Liver (tissue), 9 donors: ENCODE measurements around the gene LNX2. TPM values are rescaled to one million over a fixed set of nuclear protein-coding genes. Genes with fewer than 3 reads are reported as not detected.

Experiments used
- DNase-seq: peaks from one replicate; pipeline ENCODE4 v3.0.0-alpha.2; 2017; ENCODE audit warnings: low spot score
- H3K27ac ChIP-seq, 2 donors: one replicate each; pipeline ENCODE4 v1.7.0; 2013; ENCODE audit warnings: inconsistent platforms in 2 of 2, low read length in 2 of 2, control low read depth in 1 of 2, low read depth in 1 of 2, mild to moderate bottlenecking in 1 of 2
- H3K27me3 ChIP-seq, 4 donors: one replicate each; pipeline versions ENCODE4 v1.6.1 to v1.7.0; 2013; ENCODE audit warnings: low read length in 3 of 4, inconsistent platforms in 1 of 4, mild to moderate bottlenecking in 1 of 4, moderate library complexity in 1 of 4; ENCODE audit not compliant: control insufficient read depth in 4 of 4, insufficient read depth in 4 of 4
- H3K36me3 ChIP-seq, 4 donors: one replicate each; pipeline versions ENCODE4 v1.6.1 to v1.7.0; 2013; ENCODE audit warnings: low read length in 3 of 4, mild to moderate bottlenecking in 3 of 4, low read depth in 1 of 4, moderate library complexity in 1 of 4; ENCODE audit not compliant: control insufficient read depth in 4 of 4, insufficient read depth in 3 of 4
- H3K4me1 ChIP-seq, 4 donors: one replicate each; pipeline versions ENCODE4 v1.6.1 to v1.7.0; 2013; ENCODE audit warnings: low read length in 3 of 4, mild to moderate bottlenecking in 3 of 4, moderate library complexity in 1 of 4; ENCODE audit not compliant: control insufficient read depth in 4 of 4, insufficient read depth in 4 of 4
- H3K4me3 ChIP-seq, 3 donors: one replicate each; pipeline versions ENCODE4 v1.6.1 to v1.7.0; 2013; ENCODE audit warnings: low read length in 3 of 3, control low read depth in 1 of 3, low read depth in 1 of 3, mild to moderate bottlenecking in 1 of 3
- H3K9ac ChIP-seq, 2 donors: one replicate each; pipeline ENCODE4 v1.7.0; 2013; ENCODE audit warnings: low read length in 2 of 2, mild to moderate bottlenecking in 2 of 2, moderate library complexity in 2 of 2, control low read depth in 1 of 2, low read depth in 1 of 2
- H3K9me3 ChIP-seq, 4 donors: one replicate each; pipeline versions ENCODE4 v1.6.1 to v1.7.0; 2013; ENCODE audit warnings: low read length in 3 of 4; ENCODE audit not compliant: control insufficient read depth in 4 of 4
- EGR1 ChIP-seq, 2 donors: IDR thresholded peaks; 2 replicates each; pipeline ENCODE4 v1.6.1; 2016 to 2018; ENCODE audit warnings: antibody characterized with exemption in 2 of 2, low read depth in 2 of 2
- FOXA1 ChIP-seq: IDR thresholded peaks from 2 replicates; pipeline ENCODE4 v1.6.1; 2016; ENCODE audit warnings: antibody characterized with exemption
- FOXA2 ChIP-seq: IDR thresholded peaks from 2 replicates; pipeline ENCODE4 v1.6.1; 2016; ENCODE audit warnings: antibody characterized with exemption
- GABPA ChIP-seq, 2 donors: IDR thresholded peaks in 1 of 2; conservative IDR thresholded peaks in 1 of 2; 2 replicates each; pipeline ENCODE4 v1.6.1; 2016; ENCODE audit warnings: antibody characterized with exemption in 2 of 2, mild to moderate bottlenecking in 1 of 2, moderate library complexity in 1 of 2
- HNF4G ChIP-seq: IDR thresholded peaks from 2 replicates; pipeline ENCODE4 v1.6.1; 2016; ENCODE audit warnings: antibody characterized with exemption
- JUND ChIP-seq, 2 donors: IDR thresholded peaks; 2 replicates each; pipeline ENCODE4 v1.6.1; 2016; ENCODE audit warnings: antibody characterized with exemption in 2 of 2
- MAX ChIP-seq: IDR thresholded peaks from 2 replicates; pipeline ENCODE4 v1.6.1; 2016; ENCODE audit warnings: antibody characterized with exemption
- NR2F2 ChIP-seq: IDR thresholded peaks from 2 replicates; pipeline ENCODE4 v1.6.1; 2016; ENCODE audit warnings: antibody characterized with exemption
- RXRA ChIP-seq, 2 donors: IDR thresholded peaks; 2 replicates each; pipeline ENCODE4 v1.6.1; 2017 to 2018; ENCODE audit warnings: antibody characterized with exemption in 2 of 2, mild to moderate bottlenecking in 1 of 2
- SP1 ChIP-seq: IDR thresholded peaks from 2 replicates; pipeline ENCODE4 v1.6.1; 2018; ENCODE audit warnings: antibody characterized with exemption, mild to moderate bottlenecking
- TAF1 ChIP-seq: conservative IDR thresholded peaks from 2 replicates; pipeline ENCODE4 v1.6.1; 2016; ENCODE audit warnings: antibody characterized with exemption, mild to moderate bottlenecking
- YY1 ChIP-seq: IDR thresholded peaks from 2 replicates; pipeline ENCODE4 v1.6.1; 2016; ENCODE audit warnings: antibody characterized with exemption, mild to moderate bottlenecking
- ZBTB33 ChIP-seq: IDR thresholded peaks from 2 replicates; pipeline ENCODE4 v1.6.1; 2016; ENCODE audit warnings: antibody characterized with exemption
- WGBS: extraction: QIAGEN DNeasy Blood & Tissue Kit; methylation state at CpG from one replicate; pipeline ENCODE4 v1.1.7; 2013; 5-methylcytosine and 5-hydroxymethylcytosine counted together
- polyA plus RNA-seq, 2 donors: library from polyadenylated mRNA; stranded (reverse) in 1 of 2; unstranded in 1 of 2; fragments of 200-250 nt in 1 of 2; fragments of >200 nt in 1 of 2; fragmentation: Nextera tagmentation in 1 of 2; extraction: Ambion mirVana in 1 of 2; gene quantifications; one replicate each; pipeline versions ENCODE4 v1.2.1 to v1.2.3, GENCODE V29; 2013 to 2015
- total RNA-seq, 2 donors: library from RNA; depleted of rRNA; stranded (reverse); fragments of >200 nt; gene quantifications; one replicate each; pipeline ENCODE4 v1.2.3, GENCODE V29; 2014
- TF ChIP-seq, protein P1 (sequence below): IDR thresholded peaks from 2 replicates; pipeline ENCODE4 v1.6.1; 2016; ENCODE audit warnings: antibody characterized with exemption
- TF ChIP-seq, protein P2 (sequence below): fragments of 150-350 bp; IDR thresholded peaks from 2 replicates; pipeline ENCODE4 v1.5.1; 2017; ENCODE audit warnings: improper control_type of control experiment, low read depth, low read length; ENCODE audit not compliant: missing input control
- TF ChIP-seq, protein P3 (sequence below): IDR thresholded peaks from 2 replicates; pipeline ENCODE4 v1.6.1; 2016; ENCODE audit warnings: antibody characterized with exemption, mild to moderate bottlenecking
- donor health status: healthy.
- donor health status: healthy.
- donor health status: healthy.
- donor health status: healthy.
- donor health status: healthy.

The LNX2 gene
- total and polyA plus RNA-seq, 4 donors, result 6.2 to 25.9 (median 13.3) TPM

DNA sequence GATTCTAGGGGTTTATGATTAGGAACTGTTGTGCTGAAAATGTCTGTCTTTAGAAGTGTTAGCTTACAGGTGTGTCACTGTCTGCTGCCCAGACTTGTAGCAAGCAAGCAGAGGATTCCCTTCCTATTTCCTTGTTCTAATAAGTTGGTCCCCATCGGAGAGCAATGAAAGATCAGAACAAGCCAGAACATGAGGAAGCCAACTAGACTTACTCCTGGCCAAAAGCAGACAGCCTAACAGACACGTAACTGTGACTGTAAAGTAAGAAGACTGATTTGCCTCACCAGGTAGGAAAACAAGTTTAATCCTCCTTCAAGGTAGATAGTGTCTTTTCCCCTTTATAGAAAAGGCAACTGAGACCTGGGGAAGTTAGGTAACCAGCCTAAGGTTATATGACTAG lies 13.9 kb upstream of the LNX2 start:
- H3K4me3 ChIP-seq, result no peak overlapping the region
- TF ChIP-seq MAX, result no peak
- no peaks in the 10 kb centered on the region for H3K36me3 ChIP-seq
- H3K27me3 ChIP-seq, result no peaks in the 10 kb centered on the region
- no peak overlapping the region for H3K27ac ChIP-seq
- 92% methylated on average over 2 of the region's 2 CpGs for WGBS
- H3K4me1 ChIP-seq, result peaks cover 0 to 8% (median under 1%) of the 10 kb centered on the region in 4 donors
- no peak overlapping the region for H3K9ac ChIP-seq
- no peaks in the 10 kb centered on the region for H3K9me3 ChIP-seq
- no peak for DNase-seq

GRCh38 chr13:27632648-27633047 lies 12.3 kb upstream of the LNX2 start:
- H3K36me3 ChIP-seq, result no peaks in the 10 kb centered on the region
- TF ChIP-seq YY1 (no peak), SP1 (no peak), EGR1 (IDR thresholded peaks at IDR 0.05; ENCODE audit: low read depth in 2 of 2) (no peak), NR2F2 (no peak), RXRA (IDR thresholded peaks at IDR 0.05) (no peak), MAX (no peak), GABPA (IDR thresholded peaks at IDR 0.05 in 1 of 2, conservative IDR thresholded peaks at IDR 0.05 in 1 of 2) (no peak), ZBTB33 (no peak), FOXA2 (no peak), HNF4G (no peak), JUND (IDR thresholded peaks at IDR 0.05) (no peak), FOXA1 (no peak)
- TF ChIP-seq, protein P1, sequence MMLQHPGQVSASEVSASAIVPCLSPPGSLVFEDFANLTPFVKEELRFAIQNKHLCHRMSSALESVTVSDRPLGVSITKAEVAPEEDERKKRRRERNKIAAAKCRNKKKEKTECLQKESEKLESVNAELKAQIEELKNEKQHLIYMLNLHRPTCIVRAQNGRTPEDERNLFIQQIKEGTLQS, result no peak
- TF ChIP-seq, protein P2, sequence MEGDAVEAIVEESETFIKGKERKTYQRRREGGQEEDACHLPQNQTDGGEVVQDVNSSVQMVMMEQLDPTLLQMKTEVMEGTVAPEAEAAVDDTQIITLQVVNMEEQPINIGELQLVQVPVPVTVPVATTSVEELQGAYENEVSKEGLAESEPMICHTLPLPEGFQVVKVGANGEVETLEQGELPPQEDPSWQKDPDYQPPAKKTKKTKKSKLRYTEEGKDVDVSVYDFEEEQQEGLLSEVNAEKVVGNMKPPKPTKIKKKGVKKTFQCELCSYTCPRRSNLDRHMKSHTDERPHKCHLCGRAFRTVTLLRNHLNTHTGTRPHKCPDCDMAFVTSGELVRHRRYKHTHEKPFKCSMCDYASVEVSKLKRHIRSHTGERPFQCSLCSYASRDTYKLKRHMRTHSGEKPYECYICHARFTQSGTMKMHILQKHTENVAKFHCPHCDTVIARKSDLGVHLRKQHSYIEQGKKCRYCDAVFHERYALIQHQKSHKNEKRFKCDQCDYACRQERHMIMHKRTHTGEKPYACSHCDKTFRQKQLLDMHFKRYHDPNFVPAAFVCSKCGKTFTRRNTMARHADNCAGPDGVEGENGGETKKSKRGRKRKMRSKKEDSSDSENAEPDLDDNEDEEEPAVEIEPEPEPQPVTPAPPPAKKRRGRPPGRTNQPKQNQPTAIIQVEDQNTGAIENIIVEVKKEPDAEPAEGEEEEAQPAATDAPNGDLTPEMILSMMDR, result no peak
- H3K4me1 ChIP-seq, result peaks cover 0 to 6% (median under 1%) of the 10 kb centered on the region in 4 donors
- H3K4me3 ChIP-seq, result no peak overlapping the region
- H3K27me3 ChIP-seq, result no peaks in the 10 kb centered on the region
- H3K9ac ChIP-seq, result no peak overlapping the region
- H3K9me3 ChIP-seq, result no peaks in the 10 kb centered on the region
- DNase-seq, result no peak
- 93% methylated on average over 1 of the region's 1 CpG for WGBS
- no peak overlapping the region for H3K27ac ChIP-seq

GRCh38 chr13:27632214-27632613 lies 11.9 kb upstream of the LNX2 start:
- H3K27me3 ChIP-seq, result no peaks in the 10 kb centered on the region
- no peak for TF ChIP-seq HNF4G
- TF ChIP-seq FOXA1, result no peak
- TF ChIP-seq, protein P3, sequence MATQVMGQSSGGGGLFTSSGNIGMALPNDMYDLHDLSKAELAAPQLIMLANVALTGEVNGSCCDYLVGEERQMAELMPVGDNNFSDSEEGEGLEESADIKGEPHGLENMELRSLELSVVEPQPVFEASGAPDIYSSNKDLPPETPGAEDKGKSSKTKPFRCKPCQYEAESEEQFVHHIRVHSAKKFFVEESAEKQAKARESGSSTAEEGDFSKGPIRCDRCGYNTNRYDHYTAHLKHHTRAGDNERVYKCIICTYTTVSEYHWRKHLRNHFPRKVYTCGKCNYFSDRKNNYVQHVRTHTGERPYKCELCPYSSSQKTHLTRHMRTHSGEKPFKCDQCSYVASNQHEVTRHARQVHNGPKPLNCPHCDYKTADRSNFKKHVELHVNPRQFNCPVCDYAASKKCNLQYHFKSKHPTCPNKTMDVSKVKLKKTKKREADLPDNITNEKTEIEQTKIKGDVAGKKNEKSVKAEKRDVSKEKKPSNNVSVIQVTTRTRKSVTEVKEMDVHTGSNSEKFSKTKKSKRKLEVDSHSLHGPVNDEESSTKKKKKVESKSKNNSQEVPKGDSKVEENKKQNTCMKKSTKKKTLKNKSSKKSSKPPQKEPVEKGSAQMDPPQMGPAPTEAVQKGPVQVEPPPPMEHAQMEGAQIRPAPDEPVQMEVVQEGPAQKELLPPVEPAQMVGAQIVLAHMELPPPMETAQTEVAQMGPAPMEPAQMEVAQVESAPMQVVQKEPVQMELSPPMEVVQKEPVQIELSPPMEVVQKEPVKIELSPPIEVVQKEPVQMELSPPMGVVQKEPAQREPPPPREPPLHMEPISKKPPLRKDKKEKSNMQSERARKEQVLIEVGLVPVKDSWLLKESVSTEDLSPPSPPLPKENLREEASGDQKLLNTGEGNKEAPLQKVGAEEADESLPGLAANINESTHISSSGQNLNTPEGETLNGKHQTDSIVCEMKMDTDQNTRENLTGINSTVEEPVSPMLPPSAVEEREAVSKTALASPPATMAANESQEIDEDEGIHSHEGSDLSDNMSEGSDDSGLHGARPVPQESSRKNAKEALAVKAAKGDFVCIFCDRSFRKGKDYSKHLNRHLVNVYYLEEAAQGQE, result no peak
- TF ChIP-seq, protein P2, result no peak
- no peak for TF ChIP-seq TAF1
- TF ChIP-seq, protein P1, result no peak
- TF ChIP-seq NR2F2, result no peak
- TF ChIP-seq SP1, result no peak
- TF ChIP-seq FOXA2, result no peak
- no peak for TF ChIP-seq RXRA (IDR thresholded peaks at IDR 0.05)
- TF ChIP-seq GABPA (IDR thresholded peaks at IDR 0.05 in 1 of 2, conservative IDR thresholded peaks at IDR 0.05 in 1 of 2), result no peak
- TF ChIP-seq JUND (IDR thresholded peaks at IDR 0.05), result no peak
- 95% methylated on average over 4 of the region's 4 CpGs for WGBS
- peaks cover 0 to 6% (median under 1%) of the 10 kb centered on the region in 4 donors for H3K4me1 ChIP-seq
- H3K9me3 ChIP-seq, result no peaks in the 10 kb centered on the region
- DNase-seq, result no peak
- H3K27ac ChIP-seq, result no peak overlapping the region
- no peak overlapping the region for H3K9ac ChIP-seq
- H3K36me3 ChIP-seq, result no peaks in the 10 kb centered on the region
- H3K4me3 ChIP-seq, result no peak overlapping the region
